ENCODE measurements around the gene ARHGAP24.
"Not testable (repeated sequence)": the region's sequence is repeated elsewhere in the genome, so short reads cannot be mapped to it uniquely, and the experiment has no call there.

ARHGAP24 gene

GRCh38 chr4:85929961-85930665 lies 455.2 kb downstream of the ARHGAP24 start:
- no peak for DNase-seq

GRCh38 chr4:85932500-85933290 lies 457.7 kb downstream of the ARHGAP24 start:
- no peak for DNase-seq

GRCh38 chr4:85933291-85933640 lies 458.3 kb downstream of the ARHGAP24 start:
- DNase-seq: no peak

- DNase-seq: no peak
These were observed 462.6 kb downstream of the ARHGAP24 start for GRCh38 chr4:85937507-85937906.

DNA sequence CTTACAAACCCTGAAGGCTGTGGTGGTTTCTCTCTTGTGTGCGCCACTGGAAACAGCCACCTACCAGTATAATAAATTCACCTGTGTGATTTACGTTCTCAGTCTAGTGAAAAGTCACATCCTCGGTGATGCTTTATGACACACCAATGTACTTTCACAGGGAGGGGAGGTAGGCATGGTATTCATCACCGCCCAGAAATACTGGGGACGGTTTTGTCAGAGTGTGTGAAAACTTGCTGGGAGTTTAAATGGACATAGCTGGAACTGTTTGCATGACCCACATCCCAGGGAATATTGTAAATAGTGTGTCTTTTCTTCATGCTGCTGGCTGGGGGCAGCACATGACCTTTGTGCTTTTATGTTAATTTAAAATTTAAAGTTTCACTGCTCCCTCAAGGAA lies 463.1 kb downstream of the ARHGAP24 start:
- DNase-seq: no peak

- no peak for DNase-seq
These were observed 464.0 kb downstream of the ARHGAP24 start for GRCh38 chr4:85938902-85939301.

DNA sequence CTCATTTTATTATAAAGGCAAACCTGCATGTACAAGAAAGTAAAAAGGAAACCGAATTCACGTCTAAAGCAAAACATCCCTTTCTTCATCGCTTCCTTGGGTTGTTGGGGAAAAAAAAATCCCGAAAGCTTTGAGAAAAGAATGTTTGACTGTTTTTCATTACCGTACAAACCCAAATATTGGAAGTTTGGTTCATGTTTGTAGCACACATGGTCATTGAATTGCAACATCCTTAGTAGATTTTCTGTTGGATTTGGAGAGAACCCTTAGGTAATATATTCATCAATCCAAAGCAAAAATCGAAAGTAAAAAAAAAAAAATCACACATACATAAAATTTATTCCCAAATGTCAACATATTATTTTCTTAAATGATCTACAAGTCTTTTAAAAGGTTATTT lies 464.6 kb downstream of the ARHGAP24 start:
- DNase-seq: no peak

GRCh38 chr4:85940151-85940550 lies 465.2 kb downstream of the ARHGAP24 start:
- DNase-seq: no peak

GRCh38 chr4:85942107-85942506 lies 467.2 kb downstream of the ARHGAP24 start:
- DNase-seq: no peak

GRCh38 chr4:85946821-85947220 lies 471.9 kb downstream of the ARHGAP24 start:
- DNase-seq: no peak

- no peak for DNase-seq
These were observed 476.1 kb downstream of the ARHGAP24 start for GRCh38 chr4:85951099-85951498.

DNA sequence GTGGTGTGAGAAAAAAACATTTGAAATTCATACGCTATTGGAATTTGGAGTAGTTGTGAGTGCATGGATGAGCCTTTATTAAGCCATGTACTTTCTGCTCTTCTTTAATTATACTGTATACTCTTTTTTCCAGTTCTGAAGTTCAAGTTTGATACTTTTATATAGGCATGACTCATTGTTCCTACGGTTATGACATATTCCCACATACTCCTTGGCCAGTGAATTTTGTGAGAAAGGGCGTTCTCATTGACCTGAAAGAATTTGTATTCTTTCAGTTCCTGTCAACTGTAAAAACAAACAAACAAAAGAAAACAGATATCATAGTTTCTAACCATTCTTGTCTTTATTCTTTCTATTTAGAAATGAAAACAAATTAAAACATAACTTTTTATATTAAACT lies 477.6 kb downstream of the ARHGAP24 start:
- DNase-seq: no peak

DNA sequence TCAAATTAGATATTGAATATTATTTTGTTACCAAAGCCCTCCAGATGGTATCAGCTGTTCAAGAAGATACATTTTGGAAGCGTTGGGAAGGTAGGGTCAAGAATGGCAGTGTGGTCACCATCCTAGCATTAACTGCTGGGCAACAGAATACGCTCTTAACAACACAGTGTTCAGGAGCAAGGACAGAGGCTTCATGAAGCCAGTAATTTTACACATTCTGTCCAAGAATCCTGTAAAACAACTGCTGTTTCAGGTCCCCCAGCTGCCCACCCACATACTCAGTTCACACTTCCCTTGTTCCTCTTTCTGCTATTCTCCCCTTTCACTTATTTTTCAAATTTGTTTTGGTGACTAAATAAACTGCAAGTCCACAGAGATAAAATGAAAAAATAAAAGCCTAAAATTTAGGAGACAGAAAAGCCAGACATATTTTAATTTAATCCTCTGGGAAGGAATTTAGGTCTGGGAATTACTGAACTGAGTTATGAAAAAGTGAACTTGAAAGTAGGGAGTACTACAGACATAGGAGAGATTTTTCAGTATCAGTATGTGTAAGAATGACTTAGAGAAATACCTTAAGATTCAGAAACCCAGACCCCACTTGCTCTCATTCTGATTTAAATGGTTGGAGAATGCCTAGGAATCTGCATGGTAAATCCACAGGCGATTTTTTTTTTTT lies 478.2 kb downstream of the ARHGAP24 start:
- DNase-seq: no peak

DNA sequence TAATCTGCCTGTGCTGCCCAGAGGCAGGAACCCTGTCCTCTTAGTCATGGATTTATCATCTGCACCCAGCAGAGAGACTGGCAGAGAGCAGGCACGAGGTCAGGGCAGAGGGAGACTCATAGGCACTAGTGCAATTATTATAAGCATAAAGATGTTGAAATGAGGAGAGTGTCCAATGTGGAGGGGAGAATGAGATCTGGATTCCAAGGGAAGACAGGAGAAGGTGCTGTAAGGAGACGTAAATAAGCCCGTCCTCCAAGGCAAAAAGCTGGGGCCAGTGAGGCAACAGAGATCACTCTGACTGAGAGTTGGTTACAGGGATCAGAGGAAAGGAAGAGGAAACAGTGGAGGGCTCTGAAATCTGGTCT lies 478.7 kb downstream of the ARHGAP24 start:
- no peak for DNase-seq

GRCh38 chr4:85955620-85956292 lies 480.8 kb downstream of the ARHGAP24 start:
- DNase-seq: no peak

DNA sequence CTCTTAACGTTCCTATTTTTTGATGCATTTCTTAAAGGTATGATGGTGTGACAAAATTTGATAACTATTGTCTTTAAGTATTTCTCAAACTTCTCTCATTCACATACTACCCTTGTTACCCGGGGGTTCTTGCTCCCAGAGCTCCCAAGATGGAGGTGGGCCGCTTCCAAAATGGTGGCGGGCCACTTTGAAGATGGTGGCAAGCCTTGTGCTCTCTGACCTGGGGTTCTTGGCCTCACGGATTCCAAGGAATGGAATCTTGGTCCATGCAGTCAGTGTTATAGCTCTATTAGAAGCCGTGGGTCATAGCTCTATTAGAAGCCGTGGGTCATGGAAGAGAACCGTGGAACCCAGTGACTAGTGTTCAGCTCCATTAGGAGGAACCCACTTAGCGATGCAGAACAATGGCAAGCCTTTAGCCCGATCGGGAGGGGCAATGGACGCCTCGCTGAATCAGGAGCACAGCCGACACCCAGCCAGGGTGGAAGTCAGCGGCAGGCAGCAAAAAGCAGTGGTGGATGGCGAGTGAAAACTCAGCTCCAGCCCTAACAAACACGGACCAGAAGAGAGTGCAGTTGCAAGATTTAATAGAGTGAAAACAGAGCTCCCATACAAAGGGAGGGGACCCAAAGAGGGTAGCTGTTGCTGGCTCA lies 481.5 kb downstream of the ARHGAP24 start:
- DNase-seq: no peak

DNA sequence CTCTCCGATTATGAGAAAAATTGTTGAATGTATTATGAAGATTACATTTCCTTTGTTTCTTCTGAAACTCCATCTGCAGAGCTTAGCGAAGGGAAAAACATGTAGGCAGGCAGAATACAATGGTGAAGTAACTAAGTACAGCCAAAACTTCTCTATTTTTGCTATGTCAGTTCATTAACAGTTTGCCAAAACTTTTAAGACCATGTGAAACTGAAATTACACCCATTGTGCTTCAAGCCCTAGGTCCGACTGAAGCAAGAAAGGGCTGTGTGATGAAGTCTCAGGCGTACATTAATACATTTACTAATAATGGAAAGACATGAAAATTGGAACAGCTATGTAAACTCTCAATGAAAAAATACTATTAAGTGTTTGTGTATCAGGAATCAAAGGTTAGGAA lies 486.9 kb downstream of the ARHGAP24 start:
- no peak for DNase-seq

GRCh38 chr4:85963231-85963630 lies 488.3 kb downstream of the ARHGAP24 start:
- DNase-seq: no peak

DNA sequence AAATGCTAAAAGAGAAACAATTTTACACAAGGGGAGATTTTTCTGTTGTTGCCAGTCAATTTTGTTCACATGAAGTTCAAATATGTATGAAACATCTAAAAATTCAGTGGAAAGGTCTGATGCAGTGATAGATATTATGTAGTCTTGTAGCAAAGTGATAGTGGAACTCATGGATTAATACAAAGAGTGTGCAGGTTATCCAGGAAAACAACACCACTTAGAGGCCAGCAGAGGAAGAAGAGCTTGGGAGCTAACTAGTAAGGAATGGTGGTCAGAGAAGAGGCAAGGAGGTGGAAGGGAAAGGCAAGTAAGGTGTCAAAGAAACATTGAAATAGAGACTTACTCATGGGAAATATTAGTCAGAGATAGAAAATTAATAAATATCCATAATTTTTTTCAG lies 489.3 kb downstream of the ARHGAP24 start:
- DNase-seq: no peak

DNA sequence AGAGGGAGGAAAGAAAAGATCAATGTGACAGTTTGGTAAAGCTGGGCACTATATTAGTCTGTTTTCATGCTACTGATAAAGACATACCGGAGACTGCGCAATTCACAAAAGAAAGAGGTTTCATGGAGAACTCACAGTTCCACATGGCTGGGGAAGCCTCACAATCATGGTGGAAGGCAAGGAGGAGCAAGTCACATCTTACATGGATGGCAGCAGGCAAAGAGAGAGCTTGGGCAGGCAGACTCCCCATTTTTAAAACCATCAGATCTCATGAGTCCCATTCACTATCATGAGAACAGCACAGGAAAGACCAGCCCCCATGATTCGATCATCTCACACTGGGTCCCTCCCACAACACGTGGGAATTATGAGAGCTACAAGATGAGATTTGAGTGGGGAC lies 490.1 kb downstream of the ARHGAP24 start:
- DNase-seq: not testable (repeated sequence)

- DNase-seq: no peak
These were observed 490.6 kb downstream of the ARHGAP24 start for GRCh38 chr4:85965529-85965928.

GRCh38 chr4:85966373-85966772 lies 491.4 kb downstream of the ARHGAP24 start:
- DNase-seq: no peak

DNA sequence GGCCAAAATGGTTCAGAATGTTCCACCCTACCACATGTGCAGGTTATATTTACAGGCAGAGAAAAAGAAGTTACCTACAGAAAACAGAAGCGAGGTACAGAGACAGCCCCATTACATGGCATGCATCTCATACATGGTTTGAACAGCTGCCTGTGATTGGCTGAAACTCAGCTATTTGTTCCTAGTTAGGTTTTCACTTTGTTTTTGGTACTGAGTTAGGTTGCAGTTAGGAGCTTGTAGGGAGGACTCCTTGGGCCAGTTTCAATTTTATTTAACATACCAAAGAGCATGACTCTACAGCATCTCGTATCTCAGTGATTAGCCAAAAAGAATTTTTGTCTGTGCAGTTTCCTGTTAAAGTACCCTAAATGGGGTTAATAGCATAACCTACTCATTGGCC lies 492.9 kb downstream of the ARHGAP24 start:
- no peak for DNase-seq
